ENCODE measurements around the gene TRAF3IP3.

Gene TRAF3IP3

DNA sequence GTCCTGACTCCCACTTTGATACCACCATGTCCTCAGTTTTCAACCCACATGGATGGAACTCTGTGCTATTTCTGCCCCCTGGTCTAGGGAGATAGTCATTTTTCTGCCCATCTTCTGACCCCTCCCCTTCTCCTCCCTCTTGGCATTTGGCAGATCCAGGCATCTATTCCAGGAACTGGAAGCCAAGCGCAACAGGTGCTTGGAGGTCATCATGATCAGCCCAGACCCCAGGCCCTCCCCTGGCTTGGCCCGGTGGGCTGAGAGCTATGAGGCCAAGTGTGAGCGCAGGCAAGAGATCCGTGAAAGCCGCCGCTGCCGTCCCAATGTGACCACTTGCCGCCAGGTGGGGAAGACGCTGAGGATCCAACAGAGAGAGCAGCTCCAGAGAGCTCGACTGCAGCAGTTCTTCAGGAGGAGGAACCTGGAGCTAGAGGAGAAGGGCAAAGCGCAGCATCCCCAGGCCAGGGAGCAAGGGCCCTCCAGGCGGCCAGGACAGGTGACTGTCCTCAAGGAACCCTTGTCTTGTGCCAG lies 4.0 kb downstream of the TRAF3IP3 start:
- no peak for DNase-seq (ENCODE audit: low read depth)
- no peak for TF ChIP-seq CTCF (conservative IDR thresholded peaks at IDR 0.05; ENCODE audit: control insufficient read depth, insufficient read depth, low read depth, low read length)
- no peak overlapping the region for H3K4me3 ChIP-seq (ENCODE audit: control insufficient read depth, low read depth, low read length)

GRCh38 chr1:209761011-209761635 lies 5.3 kb downstream of the TRAF3IP3 start:
- no peak for DNase-seq (ENCODE audit: low read depth)
- H3K4me3 ChIP-seq (ENCODE audit: control insufficient read depth, low read depth, low read length): no peak overlapping the region
- no peak for TF ChIP-seq CTCF (conservative IDR thresholded peaks at IDR 0.05; ENCODE audit: control insufficient read depth, insufficient read depth, low read depth, low read length)

GRCh38 chr1:209766051-209766450 lies 10.2 kb downstream of the TRAF3IP3 start:
- TF ChIP-seq CTCF (conservative IDR thresholded peaks at IDR 0.05; ENCODE audit: control insufficient read depth, insufficient read depth, low read depth, low read length): no peak
- H3K4me3 ChIP-seq (ENCODE audit: control insufficient read depth, low read depth, low read length): no peak overlapping the region
- no peak for DNase-seq (ENCODE audit: low read depth)

- H3K4me3 ChIP-seq (ENCODE audit: control insufficient read depth, low read depth, low read length): no peak overlapping the region
- no peak for DNase-seq (ENCODE audit: low read depth)
- no peak for TF ChIP-seq CTCF (conservative IDR thresholded peaks at IDR 0.05; ENCODE audit: control insufficient read depth, insufficient read depth, low read depth, low read length)
Measured at GRCh38 chr1:209767096-209767495, 11.2 kb downstream of the TRAF3IP3 start.

- DNase-seq (ENCODE audit: low read depth): no peak
- no peak for TF ChIP-seq CTCF (conservative IDR thresholded peaks at IDR 0.05; ENCODE audit: control insufficient read depth, insufficient read depth, low read depth, low read length)
- H3K4me3 ChIP-seq (ENCODE audit: control insufficient read depth, low read depth, low read length): no peak overlapping the region
Measured at GRCh38 chr1:209767706-209768105, 11.9 kb downstream of the TRAF3IP3 start.

DNA sequence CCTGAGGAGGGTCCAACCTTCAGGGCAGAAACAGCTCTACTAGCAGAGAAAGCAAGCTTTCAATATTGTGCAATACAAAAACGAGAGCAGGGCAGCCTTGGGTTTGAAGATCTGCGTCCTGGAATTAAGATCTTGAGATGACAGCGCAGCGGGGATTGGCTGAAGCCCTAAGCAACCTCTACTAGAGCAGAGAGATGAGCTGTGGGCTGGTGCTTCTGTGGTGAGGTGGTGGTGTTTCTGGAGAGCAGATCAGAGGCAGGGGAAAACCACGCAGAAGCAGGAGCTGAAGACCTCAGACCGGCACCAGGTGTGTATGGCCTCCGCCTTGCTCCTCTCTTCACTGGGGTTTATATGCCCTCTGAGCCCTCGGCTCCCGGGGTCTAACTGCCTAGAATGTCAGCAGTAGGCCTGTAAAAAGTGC lies 12.5 kb downstream of the TRAF3IP3 start:
- no peak for TF ChIP-seq CTCF (conservative IDR thresholded peaks at IDR 0.05; ENCODE audit: control insufficient read depth, insufficient read depth, low read depth, low read length)
- no peak for DNase-seq (ENCODE audit: low read depth)
- no peak overlapping the region for H3K4me3 ChIP-seq (ENCODE audit: control insufficient read depth, low read depth, low read length)
